Esophagus squamous epithelium (tissue), 4 donors: ENCODE results near the gene ORMDL3.

Source experiments
- POLR2A ChIP-seq, 4 donors: fragments of 450-650 bp; IDR thresholded peaks; one replicate each; pipeline ENCODE4 v1.6.1; 2017; ENCODE audit warnings: antibody characterized with exemption in 4 of 4, mild to moderate bottlenecking in 4 of 4, moderate library complexity in 3 of 4
- TF ChIP-seq, protein P1 (sequence below), 6 experiments: fragments of 450-650 bp in 4 of 6; fragments of 200-600 bp in 2 of 6; sonication (generic) in 2 of 6; IDR thresholded peaks; one replicate each; pipeline ENCODE4 v1.5.1; 2016 to 2019; ENCODE audit warnings: antibody characterized with exemption in 6 of 6, mild to moderate bottlenecking in 4 of 6, moderate library complexity in 4 of 6

DNA sequence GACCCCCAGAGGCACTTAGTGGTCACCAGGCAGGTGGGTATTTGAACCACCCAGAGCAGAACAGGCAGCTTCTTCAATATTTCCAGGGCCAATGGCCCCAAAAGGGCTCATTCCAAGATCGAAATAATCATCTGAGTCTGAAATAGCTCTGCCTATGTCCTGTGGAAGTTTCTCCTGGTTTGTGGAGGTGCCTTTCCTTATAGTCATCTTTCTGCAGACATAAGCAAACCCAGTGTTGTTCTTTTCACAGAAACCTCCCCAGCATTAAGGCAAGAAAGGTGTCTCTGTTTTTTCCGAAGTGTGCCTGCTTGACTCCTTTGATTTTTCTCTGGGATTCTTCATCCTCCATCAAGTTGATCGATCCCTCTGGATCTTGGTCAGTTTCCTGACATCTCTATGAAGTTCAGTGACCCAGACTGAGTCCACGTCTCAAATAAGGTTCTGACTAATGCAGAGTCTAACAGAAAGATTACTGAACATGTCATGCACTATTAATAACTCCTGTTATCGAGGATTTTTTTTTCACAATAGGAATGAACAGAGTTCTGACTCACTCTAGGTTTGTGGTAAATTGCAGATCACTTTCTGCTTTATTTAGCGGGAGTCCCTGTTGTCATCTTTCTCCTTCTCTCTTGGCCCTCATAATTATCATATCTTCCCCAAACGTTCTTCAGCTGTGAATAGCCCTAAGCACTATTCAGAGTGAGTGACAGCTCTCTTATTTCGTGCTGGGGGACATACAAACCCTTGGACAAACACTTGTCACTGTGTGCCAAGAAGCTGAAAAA lies 1.7 kb upstream of the ORMDL3 start:
- no peak for TF ChIP-seq POLR2A (IDR thresholded peaks at IDR 0.05)
- TF ChIP-seq, protein P1, sequence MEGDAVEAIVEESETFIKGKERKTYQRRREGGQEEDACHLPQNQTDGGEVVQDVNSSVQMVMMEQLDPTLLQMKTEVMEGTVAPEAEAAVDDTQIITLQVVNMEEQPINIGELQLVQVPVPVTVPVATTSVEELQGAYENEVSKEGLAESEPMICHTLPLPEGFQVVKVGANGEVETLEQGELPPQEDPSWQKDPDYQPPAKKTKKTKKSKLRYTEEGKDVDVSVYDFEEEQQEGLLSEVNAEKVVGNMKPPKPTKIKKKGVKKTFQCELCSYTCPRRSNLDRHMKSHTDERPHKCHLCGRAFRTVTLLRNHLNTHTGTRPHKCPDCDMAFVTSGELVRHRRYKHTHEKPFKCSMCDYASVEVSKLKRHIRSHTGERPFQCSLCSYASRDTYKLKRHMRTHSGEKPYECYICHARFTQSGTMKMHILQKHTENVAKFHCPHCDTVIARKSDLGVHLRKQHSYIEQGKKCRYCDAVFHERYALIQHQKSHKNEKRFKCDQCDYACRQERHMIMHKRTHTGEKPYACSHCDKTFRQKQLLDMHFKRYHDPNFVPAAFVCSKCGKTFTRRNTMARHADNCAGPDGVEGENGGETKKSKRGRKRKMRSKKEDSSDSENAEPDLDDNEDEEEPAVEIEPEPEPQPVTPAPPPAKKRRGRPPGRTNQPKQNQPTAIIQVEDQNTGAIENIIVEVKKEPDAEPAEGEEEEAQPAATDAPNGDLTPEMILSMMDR (IDR thresholded peaks at IDR 0.05): no peak
